GM12801 (cell line): ENCODE results near the gene FGFBP3.

ENCODE experiments used
- TF ChIP-seq, protein P1 (sequence below): IDR thresholded peaks from one replicate; pipeline ENCODE4 v1.5.1; 2011; ENCODE audit warnings: control low read depth; ENCODE audit not compliant: insufficient read length; ENCODE audit errors: extremely low read depth

Gene FGFBP3

DNA sequence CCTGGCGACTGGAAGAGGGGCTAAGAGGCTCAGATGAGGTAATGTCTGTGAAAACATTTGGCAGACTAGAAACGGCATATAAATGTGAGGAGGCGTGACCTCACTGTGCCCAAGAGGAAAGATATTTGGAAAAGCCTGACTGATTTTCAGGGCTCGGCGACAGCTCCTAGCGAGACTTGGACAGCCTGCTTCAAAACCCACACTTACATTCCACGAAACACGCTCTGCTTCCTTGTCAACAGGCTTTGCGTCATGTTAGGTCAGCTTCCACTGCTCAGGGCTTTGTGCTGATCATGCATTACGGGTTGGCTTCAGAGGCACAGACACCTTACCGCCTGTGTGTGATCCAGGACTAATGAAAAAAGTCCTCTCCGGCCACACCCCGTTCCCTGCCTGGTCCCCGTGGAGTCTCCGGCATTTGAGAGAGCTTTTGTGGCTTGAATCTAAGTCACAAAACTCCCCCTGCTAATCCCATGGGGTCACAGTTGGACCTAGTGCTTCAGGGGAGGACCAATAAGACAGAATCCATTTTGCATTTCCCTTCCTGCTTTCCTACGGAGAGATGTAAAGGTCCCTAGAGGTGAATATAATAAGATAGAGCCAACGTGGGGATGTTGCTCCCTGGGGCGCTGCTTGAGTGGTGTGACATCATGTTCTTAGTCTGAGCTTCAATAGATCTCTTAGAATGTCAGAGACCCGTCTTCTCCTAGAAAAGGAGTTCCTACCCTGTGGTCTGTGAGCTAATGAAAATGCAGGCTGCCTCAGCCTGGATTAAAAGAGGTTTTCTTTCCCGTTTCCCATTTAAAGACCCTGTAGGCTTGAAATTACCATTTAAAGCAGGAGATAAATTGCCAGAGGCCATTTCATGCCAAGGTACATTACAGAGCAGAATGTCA, 25.5 kb downstream of the FGFBP3 start:
- TF ChIP-seq, protein P1, sequence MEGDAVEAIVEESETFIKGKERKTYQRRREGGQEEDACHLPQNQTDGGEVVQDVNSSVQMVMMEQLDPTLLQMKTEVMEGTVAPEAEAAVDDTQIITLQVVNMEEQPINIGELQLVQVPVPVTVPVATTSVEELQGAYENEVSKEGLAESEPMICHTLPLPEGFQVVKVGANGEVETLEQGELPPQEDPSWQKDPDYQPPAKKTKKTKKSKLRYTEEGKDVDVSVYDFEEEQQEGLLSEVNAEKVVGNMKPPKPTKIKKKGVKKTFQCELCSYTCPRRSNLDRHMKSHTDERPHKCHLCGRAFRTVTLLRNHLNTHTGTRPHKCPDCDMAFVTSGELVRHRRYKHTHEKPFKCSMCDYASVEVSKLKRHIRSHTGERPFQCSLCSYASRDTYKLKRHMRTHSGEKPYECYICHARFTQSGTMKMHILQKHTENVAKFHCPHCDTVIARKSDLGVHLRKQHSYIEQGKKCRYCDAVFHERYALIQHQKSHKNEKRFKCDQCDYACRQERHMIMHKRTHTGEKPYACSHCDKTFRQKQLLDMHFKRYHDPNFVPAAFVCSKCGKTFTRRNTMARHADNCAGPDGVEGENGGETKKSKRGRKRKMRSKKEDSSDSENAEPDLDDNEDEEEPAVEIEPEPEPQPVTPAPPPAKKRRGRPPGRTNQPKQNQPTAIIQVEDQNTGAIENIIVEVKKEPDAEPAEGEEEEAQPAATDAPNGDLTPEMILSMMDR = no peak

DNA sequence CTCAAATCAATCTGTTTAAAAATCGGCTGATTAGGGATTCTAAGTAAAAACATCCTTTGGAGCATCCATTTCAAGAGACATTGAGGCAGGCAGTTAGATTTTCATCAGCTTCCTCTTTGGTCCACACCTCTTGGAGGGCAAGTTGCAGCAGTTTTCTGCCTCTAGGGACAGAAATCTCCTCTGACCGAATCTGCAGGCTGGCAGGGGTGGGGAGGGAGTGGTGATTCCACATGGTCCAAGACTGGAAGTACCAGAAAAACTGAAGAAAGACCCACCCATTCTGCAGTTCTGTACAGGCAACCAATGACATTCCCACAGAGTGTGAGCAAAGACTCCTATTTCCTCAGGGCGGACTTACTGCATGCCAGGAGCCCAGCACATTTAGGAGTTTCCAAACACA, 29.0 kb downstream of the FGFBP3 start:
- TF ChIP-seq, protein P1 = no peak

DNA sequence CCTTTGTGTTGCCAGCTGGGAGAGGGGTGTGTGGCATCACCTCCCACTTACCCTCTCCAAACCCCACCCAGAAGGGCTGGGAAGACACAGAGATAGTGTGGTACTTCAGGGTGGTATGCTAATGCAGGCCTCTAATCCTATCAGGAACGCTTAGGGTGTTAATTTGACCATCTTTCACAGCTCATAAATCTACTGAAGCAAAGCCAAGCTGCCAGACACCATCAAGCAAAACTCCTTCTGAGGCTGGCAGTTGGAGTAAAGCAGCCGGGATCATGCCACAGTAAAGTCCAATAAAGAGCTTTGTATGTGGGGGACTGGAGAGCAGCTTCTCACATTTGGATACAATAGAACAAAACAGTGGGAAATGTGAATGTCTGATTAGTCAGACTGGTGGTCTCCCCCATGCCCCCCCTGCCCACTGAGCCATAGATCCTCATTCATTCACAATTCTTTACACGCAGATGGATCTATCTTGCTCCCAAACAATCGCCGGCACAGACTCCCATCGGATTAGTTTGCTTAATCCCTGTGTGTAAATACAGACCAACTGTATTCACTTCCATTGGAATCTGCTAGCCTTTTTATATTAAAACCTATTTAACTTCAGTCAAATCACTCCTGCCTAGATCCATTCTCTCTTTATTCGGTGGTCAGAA, 29.6 kb downstream of the FGFBP3 start:
- TF ChIP-seq, protein P1 = no peak

DNA sequence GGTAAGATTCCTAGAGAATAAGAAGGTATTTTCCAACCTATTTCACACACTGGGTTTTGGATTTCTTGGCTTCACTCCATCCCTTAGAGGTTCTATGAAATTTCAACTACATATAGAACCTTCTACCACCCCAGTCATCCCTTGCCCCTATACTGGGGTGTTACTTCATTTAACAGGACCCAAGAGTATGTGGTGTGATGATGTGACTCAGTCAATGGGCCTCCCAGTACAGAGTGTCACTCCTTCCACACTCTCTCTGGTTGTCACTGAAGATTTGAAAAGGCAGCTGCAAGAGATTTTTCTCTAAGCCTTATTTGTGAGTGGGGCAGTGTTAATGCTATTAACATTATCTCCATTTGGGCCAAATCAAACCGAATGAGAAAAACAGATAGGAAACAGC, 33.5 kb downstream of the FGFBP3 start:
- TF ChIP-seq, protein P1 = no peak

DNA sequence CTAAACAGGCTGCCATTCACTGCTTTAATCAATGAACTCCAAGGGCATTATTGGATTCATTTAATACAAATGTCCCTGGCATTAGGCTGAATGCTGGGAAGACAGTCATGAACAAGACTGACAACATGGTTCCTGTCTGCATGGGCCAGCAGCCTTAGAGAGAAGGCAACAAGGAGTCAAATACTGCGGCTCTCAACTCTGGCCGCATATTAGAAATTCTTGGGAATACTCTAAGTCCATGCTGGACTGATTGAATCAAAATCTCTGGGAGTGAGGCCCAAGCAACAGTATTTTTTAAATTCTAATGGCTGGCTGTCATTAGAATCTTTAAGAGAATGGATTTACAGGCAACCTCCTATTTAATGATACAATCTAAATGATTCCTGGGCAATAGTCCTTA, 34.1 kb downstream of the FGFBP3 start:
- TF ChIP-seq, protein P1 = no peak

DNA sequence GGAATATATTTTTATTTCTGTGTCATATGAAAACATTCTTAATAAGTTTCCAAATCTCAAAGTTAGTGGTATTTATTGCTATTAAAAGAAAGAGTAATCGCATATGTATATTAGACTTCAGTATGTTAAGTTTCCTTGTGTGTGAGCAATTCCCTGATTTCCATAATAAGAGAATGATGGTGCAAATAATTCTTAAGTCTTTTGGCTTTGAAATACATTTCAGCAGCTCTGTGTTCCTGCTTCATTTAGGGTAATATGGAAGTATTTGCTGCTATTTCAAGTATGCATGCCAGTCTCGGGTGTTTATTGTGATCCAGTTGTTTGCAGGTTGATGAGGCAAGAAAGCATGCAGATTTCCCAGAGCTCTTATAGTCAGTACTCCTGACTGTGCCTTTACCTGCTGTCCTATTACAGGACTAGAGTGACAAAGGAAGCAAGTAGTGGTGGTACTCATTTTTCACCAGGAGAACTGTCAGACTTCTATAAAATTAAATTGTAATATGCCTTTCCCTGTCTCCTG, 43.7 kb downstream of the FGFBP3 start:
- TF ChIP-seq, protein P1 = no peak

DNA sequence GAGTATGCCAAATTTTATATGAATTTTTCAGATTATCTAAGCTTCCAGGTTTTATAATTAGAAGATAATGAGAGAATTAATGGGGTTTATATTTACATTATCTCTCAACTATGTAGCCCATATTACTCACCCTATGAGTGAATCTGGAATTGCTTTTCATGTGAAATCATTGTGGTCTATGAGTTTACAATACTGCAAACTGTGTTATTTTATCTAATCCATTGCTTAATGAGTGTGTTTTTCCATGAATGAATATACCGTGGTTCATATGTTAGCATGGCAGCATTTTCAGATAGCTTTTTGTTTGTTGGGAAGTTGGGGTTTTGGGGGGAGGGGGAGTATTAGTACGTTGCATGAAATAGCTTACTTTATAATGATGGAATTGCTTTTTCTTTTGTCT, 44.5 kb downstream of the FGFBP3 start:
- TF ChIP-seq, protein P1 = no peak
